ENCODE results near the gene ZMYND11. TPM values are rescaled to one million over a fixed set of nuclear protein-coding genes. Genes with fewer than 3 reads are reported as not detected.

The ZMYND11 gene
- total and polyA plus RNA-seq, 2 of the 8 experiments (the other 6 are each of a cell fraction or from before 2014, with no cell fraction given) = 7.5 to 26.6 TPM

GRCh38 chr10:283916-284356 lies 148.7 kb downstream of the ZMYND11 start (continued):
- TF ChIP-seq, protein P1, sequence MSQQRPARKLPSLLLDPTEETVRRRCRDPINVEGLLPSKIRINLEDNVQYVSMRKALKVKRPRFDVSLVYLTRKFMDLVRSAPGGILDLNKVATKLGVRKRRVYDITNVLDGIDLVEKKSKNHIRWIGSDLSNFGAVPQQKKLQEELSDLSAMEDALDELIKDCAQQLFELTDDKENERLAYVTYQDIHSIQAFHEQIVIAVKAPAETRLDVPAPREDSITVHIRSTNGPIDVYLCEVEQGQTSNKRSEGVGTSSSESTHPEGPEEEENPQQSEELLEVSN (IDR thresholded peaks at IDR 0.05) = no peak
- TF ChIP-seq POU5F1 (IDR thresholded peaks at IDR 0.05; ENCODE audit: low read depth, low read length) (no peak), SP1 (IDR thresholded peaks at IDR 0.05; ENCODE audit: low read depth, low read length) (no peak), HDAC2 (IDR thresholded peaks at IDR 0.05; ENCODE audit: borderline replicate concordance in 1 of 2, low read depth in 2 of 2, low read length in 2 of 2) (no peak)
